Adipose tissue (tissue), 3 donors: ENCODE data around the gene SPATC1L. TPM values are rescaled to one million over a fixed set of nuclear protein-coding genes. Genes with fewer than 3 reads are reported as not detected.

Experiments used
- H3K27ac ChIP-seq: one replicate; pipeline ENCODE4 v1.5.1; 2013; ENCODE audit warnings: low read depth, low read length
- WGBS, 3 donors: extraction: QIAGEN DNeasy Blood & Tissue Kit; methylation state at CpG; one replicate each; pipeline ENCODE4 v1.1.7; 2013; 5-methylcytosine and 5-hydroxymethylcytosine counted together
- polyA plus RNA-seq, 3 donors: library from polyadenylated mRNA; stranded (reverse); fragments of 200-250 nt; gene quantifications; one replicate each; pipeline ENCODE4 v1.2.3, GENCODE V29; 2013
- donor health status: healthy with polysubstance abuse.
- donor health status: Bipolar disorder and iron deficiency.
- donor health status: healthy.

Gene SPATC1L
- polyA plus RNA-seq, 3 donors = 4.8 to 10.0 (median 9.1) TPM

- no peak overlapping the region for H3K27ac ChIP-seq
- 92 to 95% (median 93%) methylated on average over 22 of the region's 22 CpGs for WGBS, 3 donors
Observed at GRCh38 chr21:46217511-46218196, 33.4 kb upstream of the SPATC1L start.

DNA sequence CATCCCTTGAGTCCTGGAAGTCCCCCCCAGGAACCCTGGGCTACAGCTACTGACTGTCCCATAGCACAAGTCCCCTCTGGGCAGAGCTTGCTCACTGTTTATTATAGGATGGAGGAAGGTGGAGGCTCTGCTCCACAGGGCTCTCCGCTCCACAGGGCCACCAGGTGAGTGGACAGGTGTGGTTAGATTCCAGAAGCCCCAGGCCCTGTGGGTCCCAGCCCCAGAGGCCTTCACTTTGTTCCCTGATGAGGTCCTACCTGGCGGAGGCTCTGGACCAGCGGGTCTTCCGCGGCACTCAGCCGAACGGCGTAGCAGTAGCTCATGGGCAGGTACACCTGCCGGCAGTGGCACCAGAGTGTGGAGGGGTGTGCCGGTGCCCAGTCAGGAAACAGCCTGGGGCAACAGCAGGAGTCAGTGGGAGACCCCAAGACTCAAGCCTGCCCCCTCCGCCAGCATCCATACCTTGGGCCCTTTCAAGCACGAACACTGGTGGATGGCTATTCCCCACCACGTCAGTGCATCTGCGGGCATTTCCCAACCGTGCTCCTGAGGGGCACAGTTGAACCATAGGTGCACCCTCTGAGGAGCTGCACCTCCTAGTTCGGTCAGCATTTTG, 32.0 kb upstream of the SPATC1L start:
- 91 to 96% (median 94%) methylated on average over 16 of the region's 16 CpGs for WGBS, 3 donors
- H3K27ac ChIP-seq = no peak overlapping the region

DNA sequence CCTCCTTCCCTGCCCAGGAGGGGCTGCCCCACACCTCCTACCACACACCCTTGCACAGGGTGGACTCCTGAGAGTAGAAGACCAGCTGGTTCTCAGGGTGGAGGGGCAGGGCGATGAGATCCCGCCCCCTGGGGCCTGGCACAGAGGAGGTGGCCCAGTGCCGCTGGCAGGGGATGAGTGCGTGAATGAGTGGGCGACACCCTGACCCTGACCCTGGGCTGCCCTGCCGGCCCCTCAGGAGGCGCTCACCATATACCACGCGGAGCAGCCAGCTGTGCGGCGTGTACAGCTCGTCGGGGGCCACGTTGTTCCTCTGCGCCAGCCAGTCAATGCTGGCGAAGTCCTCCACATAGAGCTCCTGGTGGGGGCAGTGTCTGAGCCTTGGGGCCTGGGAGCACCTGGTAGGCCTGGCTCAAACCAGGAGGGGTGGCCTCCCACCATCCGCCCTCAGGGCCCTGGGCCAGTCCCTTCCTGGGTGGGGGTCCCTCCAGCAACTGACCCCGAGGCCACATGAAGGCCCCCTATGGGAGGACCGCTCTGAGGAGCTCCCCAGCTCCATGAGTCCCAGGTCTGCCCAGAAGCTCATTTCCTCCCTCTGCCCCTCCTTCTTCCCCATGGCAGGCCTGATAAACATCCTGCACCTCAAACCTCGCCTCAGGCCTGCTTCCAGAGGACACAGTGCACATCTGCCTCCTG, 31.3 kb upstream of the SPATC1L start:
- H3K27ac ChIP-seq = no peak overlapping the region
- 88 to 93% (median 90%) methylated on average over 19 to 20 of the region's 20 CpGs for WGBS, 3 donors

GRCh38 chr21:46214478-46215340, 30.4 kb upstream of the SPATC1L start:
- WGBS, 3 donors = 93 to 94% (median 93%) methylated on average over 27 of the region's 27 CpGs
- H3K27ac ChIP-seq = no peak overlapping the region

DNA sequence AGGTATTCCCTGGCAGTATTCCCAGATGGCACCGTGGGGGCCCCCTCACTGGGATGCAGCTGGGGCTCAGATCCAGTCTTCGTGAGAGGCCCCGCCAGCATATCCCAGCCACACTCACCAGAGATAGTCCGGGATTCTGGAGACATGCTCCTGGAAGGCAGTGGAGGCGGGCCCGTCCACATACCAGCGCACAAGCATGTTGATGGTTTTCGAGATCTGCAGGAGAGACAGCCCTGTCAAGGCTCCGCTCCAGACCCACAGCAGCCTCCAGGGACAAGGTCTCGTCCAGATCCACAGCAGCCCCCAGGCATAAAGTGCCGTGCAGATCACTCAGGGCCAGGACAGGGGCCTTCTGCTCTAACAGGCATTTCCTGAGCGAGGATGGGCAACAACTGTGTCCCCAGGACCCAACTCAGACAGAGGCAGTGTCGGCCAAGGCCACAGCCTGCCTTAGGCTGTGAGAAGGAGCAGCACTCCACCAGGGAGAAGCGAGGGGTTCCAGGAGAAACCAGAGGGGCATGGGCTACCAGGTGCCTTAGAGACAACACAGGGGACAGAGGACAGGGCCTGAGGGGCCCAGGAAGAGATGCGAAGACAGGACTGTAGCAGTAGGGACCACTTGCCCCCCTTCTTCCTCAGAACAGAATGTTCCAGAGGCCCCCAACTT, 29.5 kb upstream of the SPATC1L start:
- WGBS, 3 donors = 92 to 96% (median 92%) methylated on average over 15 of the region's 15 CpGs
- no peak overlapping the region for H3K27ac ChIP-seq

GRCh38 chr21:46212721-46213484, 28.6 kb upstream of the SPATC1L start:
- H3K27ac ChIP-seq = no peak overlapping the region
- 91 to 96% (median 93%) methylated on average over 14 to 18 of the region's 18 CpGs for WGBS, 3 donors

DNA sequence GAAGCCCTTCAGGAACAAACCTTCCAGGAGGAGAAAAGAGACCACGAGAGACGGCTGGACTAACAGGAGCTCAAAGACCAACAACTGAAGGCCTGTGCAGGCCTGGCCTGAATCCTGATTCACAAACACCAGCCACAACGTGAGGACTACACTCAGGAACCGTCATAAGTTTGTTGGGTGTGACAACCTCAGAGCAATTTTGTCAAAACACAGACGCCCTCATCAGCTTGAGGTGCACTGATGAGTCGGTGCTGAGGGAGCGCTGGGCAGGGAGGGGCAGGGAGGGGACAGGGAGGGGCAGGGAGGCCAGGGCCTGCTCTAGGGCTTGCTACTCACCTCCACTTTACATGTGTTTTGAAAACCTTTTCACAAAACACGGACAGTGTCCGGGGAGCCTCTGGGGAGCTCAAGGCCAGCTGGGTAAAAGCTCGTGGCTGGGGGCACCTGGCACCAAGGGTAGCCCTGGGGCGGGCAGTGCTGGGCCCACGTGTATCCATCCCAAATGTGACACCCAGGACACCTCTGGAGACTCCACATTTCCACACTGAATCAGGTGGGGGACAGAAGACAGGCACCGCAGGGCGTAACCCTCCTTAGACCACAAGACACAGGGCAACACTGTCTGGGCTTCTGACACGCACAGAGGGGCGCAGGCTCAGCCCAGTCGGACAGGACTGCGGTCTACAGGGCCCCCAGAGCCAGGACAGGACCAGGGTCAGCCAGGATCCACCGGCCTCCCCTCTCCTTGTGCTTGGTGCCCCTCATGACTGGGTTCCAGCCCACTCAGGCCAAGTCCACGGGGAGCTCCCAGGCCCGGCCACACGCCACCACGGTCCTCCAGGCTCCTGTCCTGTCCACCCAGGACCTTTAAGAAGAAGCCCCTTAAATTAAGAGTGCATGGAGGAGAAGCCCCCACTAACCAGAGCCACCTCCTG, 27.8 kb upstream of the SPATC1L start:
- no peak overlapping the region for H3K27ac ChIP-seq
- 85 to 92% (median 89%) methylated on average over 23 of the region's 23 CpGs for WGBS, 3 donors

- no peak overlapping the region for H3K27ac ChIP-seq
- 89 to 94% (median 90%) methylated on average over 7 of the region's 7 CpGs for WGBS, 3 donors
Observed at GRCh38 chr21:46211376-46211775, 27.1 kb upstream of the SPATC1L start.

- no peak overlapping the region for H3K27ac ChIP-seq
- WGBS, 3 donors = 85 to 90% (median 88%) methylated on average over 16 of the region's 16 CpGs
Observed at GRCh38 chr21:46210378-46211136, 26.3 kb upstream of the SPATC1L start.

- WGBS, 3 donors = 93 to 98% (median 94%) methylated on average over 23 of the region's 23 CpGs
- H3K27ac ChIP-seq = no peak overlapping the region
Observed at GRCh38 chr21:46208761-46209721, 24.8 kb upstream of the SPATC1L start.

GRCh38 chr21:46207920-46208591, 23.8 kb upstream of the SPATC1L start:
- WGBS, 3 donors = 90 to 93% (median 91%) methylated on average over 23 to 27 of the region's 27 CpGs

DNA sequence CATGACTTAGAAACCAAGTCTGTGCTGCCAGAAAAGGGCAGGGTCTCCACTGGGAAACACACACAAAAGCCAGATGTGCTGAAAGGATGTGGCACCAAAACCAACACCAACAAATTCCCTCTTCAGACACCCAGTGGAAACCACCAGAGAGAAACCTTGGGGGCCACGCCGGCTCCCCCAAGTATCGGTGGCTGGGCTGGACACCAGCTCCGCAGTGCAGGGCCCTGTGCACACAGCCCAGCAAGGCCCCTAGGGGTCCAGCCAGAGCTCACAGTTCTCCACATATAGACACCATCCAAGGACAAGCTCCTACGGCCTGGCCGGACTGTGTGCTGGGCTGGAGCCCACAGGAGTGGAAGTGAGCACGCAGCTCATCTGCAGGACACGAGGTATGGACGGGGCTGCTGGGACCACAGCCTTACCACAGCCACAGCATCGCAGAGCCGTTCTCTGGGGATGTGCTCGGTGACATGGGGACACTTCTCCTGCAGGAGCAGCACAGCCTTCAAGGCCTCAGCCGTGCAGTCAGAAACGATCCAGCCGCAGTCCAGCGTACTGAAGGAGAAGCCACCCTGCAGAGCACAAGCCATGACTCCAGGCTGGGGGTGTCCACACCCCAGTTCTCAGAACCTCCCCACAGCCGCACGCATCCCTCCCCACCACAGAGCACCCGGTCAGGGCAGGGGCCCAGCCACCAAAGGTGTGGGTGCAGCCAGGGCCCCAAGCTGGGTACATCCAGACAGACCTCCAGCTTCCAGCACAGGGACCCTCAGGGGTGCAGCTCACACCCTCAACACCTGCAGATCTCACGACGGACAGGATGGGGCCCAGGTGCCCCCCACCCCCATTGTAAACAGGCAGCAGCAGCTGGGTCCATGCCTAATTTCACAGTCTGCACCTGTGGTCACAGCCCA, 23.0 kb upstream of the SPATC1L start:
- H3K27ac ChIP-seq = no peak overlapping the region
- WGBS, 3 donors = 95% methylated on average over 21 of the region's 21 CpGs

More at GRCh38 chr21:46207920-46208591, 23.8 kb upstream of the SPATC1L start:
- no peak overlapping the region for H3K27ac ChIP-seq
